KMS-11 (cell line): Measurements from ENCODE around the gene EIPR1.

Experiments
- H2AFZ ChIP-seq: fragments of 200-600 bp; sonication (generic); 2 replicates; pipeline ENCODE4 v1.6.1; 2016; ENCODE audit warnings: antibody characterized with exemption, mixed run types, low read depth
- H3K27ac ChIP-seq: fragments of 200-600 bp; sonication (generic); 2 replicates; pipeline ENCODE4 v1.6.1; 2016; ENCODE audit warnings: mild to moderate bottlenecking, mixed run types
- H3K27me3 ChIP-seq: fragments of 200-600 bp; sonication (generic); 2 replicates; pipeline ENCODE4 v1.6.1; 2017; ENCODE audit warnings: mild to moderate bottlenecking, low read depth, mixed run types, moderate library complexity; ENCODE audit not compliant: insufficient read depth
- H3K36me3 ChIP-seq: fragments of 200-600 bp; sonication (generic); 2 replicates; pipeline ENCODE4 v1.6.1; 2017; ENCODE audit warnings: mild to moderate bottlenecking, mixed run types; ENCODE audit not compliant: insufficient read depth
- H3K4me1 ChIP-seq: fragments of 200-600 bp; sonication (generic); 2 replicates; pipeline ENCODE4 v1.6.1; 2016; ENCODE audit warnings: mild to moderate bottlenecking, low read depth, mixed run types; ENCODE audit not compliant: poor library complexity, severe bottlenecking
- H3K4me2 ChIP-seq: fragments of 200-600 bp; sonication (generic); 2 replicates; pipeline ENCODE4 v1.7.0; 2016; ENCODE audit warnings: mild to moderate bottlenecking, mixed run types
- H3K4me3 ChIP-seq: fragments of 200-600 bp; sonication (generic); IDR thresholded peaks from 2 replicates; pipeline ENCODE4 v1.6.1; 2017; ENCODE audit warnings: low read depth, low read length, mixed read lengths; ENCODE audit not compliant: insufficient read depth
- H3K79me2 ChIP-seq: fragments of 200-600 bp; sonication (generic); 2 replicates; pipeline ENCODE4 v1.6.1; 2016; ENCODE audit warnings: low read depth, mixed run types; ENCODE audit not compliant: insufficient read depth
- H3K9ac ChIP-seq: fragments of 200-600 bp; sonication (generic); 2 replicates; pipeline ENCODE4 v1.6.1; 2016; ENCODE audit warnings: mild to moderate bottlenecking, mixed run types
- H4K20me1 ChIP-seq: fragments of 200-600 bp; sonication (generic); 2 replicates; pipeline ENCODE4 v1.6.1; 2016; ENCODE audit warnings: mild to moderate bottlenecking, mixed run types; ENCODE audit not compliant: insufficient read depth
- TF ChIP-seq, protein P1 (sequence below): fragments of 200-600 bp; sonication (generic); conservative IDR thresholded peaks from 2 replicates; pipeline ENCODE4 v1.6.1; 2017; ENCODE audit warnings: low read depth, mild to moderate bottlenecking, antibody characterized with exemption, low read length, moderate library complexity, mixed read lengths

Gene EIPR1

DNA sequence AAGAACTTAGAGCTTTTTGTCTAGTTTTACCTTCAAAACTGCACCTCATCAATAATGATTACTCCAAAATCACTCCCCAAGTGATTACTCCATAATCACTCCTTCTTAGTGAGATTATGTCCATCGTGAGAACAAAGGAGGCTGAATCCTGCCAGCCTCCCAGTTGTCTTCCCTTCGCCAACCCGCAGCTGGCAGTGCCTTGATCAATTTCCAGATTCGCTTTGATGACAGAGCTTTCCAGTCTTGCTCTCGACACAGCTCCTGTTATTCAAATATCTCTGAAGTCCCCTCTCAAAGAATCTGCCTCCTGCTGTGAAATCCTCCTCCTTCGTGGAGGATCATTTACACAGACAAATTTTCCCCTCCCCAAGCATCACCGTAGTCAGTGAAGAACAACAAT is 237.7 kb downstream of the EIPR1 start:
- TF ChIP-seq, protein P1, sequence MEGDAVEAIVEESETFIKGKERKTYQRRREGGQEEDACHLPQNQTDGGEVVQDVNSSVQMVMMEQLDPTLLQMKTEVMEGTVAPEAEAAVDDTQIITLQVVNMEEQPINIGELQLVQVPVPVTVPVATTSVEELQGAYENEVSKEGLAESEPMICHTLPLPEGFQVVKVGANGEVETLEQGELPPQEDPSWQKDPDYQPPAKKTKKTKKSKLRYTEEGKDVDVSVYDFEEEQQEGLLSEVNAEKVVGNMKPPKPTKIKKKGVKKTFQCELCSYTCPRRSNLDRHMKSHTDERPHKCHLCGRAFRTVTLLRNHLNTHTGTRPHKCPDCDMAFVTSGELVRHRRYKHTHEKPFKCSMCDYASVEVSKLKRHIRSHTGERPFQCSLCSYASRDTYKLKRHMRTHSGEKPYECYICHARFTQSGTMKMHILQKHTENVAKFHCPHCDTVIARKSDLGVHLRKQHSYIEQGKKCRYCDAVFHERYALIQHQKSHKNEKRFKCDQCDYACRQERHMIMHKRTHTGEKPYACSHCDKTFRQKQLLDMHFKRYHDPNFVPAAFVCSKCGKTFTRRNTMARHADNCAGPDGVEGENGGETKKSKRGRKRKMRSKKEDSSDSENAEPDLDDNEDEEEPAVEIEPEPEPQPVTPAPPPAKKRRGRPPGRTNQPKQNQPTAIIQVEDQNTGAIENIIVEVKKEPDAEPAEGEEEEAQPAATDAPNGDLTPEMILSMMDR = no peak
- no peak overlapping the region for H2AFZ ChIP-seq

More for the DNA sequence above, 237.7 kb downstream of the EIPR1 start:
- Histone ChIP-seq H3K27me3 (no peaks in the 10 kb centered on the region), H3K36me3 (no peaks in the 10 kb centered on the region), H3K9ac (no peak overlapping the region), H3K4me3 (no peak overlapping the region), H4K20me1 (no peaks in the 10 kb centered on the region), H3K4me2 (no peak overlapping the region), H3K79me2 (no peaks in the 10 kb centered on the region), H3K4me1 (no peaks in the 10 kb centered on the region), H3K27ac (no peak overlapping the region)
